NCI-H2196 (cell line): ENCODE measurements around the gene H3-3A.

Experiments used
- DNase-seq: peaks from one replicate; lab custom pipeline; 2025; ENCODE audit not compliant: unreplicated experiment; lab: John Stamatoyannopoulos, UW

H3-3A gene

DNA sequence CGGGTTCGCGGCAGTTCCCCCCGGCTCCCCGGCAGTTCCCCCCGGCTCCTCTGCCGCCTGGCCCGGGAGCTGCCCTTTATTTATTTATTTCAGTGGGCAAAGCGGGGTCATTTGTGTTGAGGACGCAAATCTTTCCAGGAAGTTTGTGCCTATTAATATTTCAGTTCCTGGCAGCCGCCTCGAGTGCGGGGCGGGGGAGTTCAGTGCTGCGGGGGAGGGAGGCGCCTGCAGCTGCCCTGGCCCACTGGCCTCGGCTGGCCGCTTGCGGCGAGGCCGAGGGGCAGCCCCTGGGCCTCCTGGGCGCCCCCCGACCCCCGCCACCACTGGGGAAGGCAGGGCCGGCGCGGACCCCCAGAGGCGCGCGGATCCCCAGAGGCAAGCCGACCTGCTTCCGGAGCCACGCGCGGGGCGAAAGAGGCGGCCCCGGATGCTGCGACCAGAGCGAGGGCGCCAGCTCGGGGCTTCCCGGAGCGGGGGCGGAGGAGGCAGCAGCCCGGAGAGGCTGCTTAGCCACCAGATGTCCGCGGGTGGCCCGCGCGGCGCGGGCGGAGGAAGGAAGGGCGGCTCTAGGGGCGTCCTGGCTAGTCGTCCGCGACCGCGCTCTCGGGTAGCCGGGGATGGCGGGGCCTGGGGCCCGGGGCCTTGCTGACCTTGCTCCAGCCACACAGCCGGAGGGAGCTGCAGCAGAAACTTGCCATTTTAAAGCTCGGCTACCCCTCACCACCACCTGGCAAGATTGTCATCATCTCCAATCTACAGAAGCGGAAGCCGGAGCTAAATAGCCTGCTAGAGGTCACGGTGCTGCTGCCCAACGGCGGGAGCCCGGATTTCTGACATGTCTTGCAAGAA lies 48.0 kb downstream of the H3-3A start:
- DNase-seq = peak; percentile 85

DNA sequence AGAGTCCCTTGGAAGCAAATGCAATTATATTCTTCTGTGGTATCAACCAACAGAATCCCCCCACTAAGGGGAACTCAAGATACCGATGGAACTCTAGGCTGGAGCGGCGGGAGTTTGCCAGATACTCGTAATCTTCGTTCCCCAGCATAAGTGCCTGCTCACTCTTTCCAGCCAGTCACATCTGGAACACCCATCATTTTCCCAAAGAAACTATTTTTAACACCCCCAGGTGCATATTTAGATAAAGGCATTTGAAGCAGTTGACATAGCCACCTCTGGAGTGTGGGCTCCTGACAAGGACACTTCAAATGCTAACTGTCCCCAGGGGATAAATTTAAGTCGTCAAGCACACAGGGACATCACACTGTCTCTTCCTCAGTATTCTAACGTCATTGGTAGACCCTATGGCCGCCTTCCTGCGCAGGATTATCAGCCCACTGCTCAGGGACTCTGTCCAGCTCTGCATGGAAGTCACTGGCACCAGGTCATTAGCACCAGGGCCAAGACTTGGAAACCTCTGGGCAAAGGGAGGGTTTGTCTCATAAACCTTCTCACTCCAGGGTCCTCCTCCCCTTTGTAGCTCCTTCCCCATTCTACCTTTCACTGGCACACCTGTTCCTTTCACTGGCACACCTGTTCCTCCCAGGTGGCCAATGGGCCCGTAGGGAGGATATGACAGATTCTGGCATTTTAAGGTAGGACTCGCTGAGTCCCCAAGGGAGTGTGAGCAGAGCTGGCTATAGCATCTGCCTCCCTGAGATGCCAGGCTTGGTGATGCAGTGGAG lies 48.8 kb downstream of the H3-3A start:
- no peak for DNase-seq

DNA sequence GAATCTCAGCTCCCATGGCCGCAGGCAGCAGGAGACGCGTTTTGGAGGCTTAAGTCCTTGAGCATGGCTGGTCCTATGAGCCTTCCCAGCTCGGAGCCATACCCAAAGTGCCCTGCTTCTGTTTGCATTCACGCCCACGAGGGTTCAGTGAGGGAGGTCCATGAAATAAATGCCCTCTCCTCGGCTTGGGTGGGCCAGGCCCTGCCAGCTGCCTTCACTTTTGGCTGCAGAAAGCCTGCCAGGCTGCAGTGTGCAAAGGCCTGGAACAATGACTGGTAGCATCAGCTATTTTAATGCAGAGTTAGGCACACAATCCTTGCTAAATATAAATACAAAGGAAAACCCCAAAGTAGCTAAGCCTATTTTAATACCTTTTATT lies 49.4 kb downstream of the H3-3A start:
- DNase-seq = no peak

- DNase-seq = no peak
Observed at GRCh38 chr1:226112626-226113025, 50.1 kb downstream of the H3-3A start.

GRCh38 chr1:226116673-226117072 lies 54.2 kb downstream of the H3-3A start:
- no peak for DNase-seq

GRCh38 chr1:226117330-226117729 lies 54.8 kb downstream of the H3-3A start:
- no peak for DNase-seq

DNA sequence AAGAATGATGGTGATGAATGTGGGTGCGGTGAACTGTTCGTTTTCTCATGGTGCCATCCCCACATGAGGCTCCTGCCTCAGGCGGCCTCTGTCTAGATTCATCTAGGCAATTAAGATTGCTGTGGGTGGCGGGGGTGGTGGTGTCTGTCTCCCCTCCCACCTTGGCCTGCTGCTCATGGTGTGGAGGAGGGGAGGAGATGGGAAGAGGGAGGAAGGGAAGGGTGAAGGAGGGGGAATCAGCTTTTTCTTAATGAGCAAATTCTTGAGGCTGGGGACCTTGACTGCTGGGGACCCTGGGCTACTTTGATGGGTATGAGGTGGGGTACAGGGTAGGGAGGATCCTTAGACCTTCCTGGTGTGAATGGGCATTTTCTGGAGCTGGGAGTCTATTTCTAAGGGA lies 55.8 kb downstream of the H3-3A start:
- no peak for DNase-seq

GRCh38 chr1:226119169-226119568 lies 56.7 kb downstream of the H3-3A start:
- no peak for DNase-seq

- no peak for DNase-seq
Observed at GRCh38 chr1:226120398-226120797, 57.9 kb downstream of the H3-3A start.

- DNase-seq = no peak
Observed at GRCh38 chr1:226121049-226121586, 58.6 kb downstream of the H3-3A start.
